Astrocyte (in vitro differentiated cells and primary cell): Measurements from ENCODE around the gene ACTRT2.

ENCODE experiments used
- EZH2 ChIP-seq: IDR thresholded peaks from 2 replicates; pipeline ENCODE4 v1.6.1; 2012; ENCODE audit warnings: mild to moderate bottlenecking, low read length, inconsistent platforms; ENCODE audit not compliant: insufficient read depth
- TF ChIP-seq, protein P1 (sequence below): IDR thresholded peaks from 2 replicates; pipeline ENCODE4 v1.5.1; 2011; ENCODE audit warnings: low read depth, mild to moderate bottlenecking, inconsistent platforms, low read length, moderate library complexity; ENCODE audit not compliant: insufficient read depth

DNA sequence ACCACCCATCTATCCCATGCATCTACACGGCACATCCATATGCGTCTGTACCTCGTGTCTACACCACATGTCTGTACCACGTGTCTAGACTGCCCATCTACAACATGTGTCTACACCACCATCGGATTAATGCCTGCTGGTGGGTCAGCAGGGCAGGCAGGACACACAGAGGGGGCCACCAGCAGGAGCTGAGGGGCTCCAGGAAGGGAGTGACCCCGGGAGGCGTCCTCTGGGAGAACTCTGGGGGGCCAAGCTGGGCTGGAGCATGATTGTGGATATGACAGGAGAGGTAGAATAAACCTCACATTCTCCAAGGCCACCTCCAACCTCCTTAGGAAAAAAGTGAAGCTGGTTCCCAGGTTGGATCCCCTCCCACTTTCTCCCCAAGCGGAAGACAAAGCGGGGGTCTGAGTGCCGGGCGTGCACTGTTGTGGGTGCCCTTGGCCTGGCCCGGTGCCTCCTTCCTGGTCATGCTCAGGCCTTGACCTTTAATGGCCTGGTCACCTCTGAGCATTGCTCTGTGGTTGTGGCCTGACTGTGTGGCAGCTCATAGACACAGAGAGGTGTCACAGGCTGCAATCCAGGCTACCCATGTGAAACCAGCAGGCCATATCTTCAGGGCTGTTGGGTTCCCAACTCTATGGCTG lies 881 bp upstream of the ACTRT2 start:
- TF ChIP-seq, protein P1, sequence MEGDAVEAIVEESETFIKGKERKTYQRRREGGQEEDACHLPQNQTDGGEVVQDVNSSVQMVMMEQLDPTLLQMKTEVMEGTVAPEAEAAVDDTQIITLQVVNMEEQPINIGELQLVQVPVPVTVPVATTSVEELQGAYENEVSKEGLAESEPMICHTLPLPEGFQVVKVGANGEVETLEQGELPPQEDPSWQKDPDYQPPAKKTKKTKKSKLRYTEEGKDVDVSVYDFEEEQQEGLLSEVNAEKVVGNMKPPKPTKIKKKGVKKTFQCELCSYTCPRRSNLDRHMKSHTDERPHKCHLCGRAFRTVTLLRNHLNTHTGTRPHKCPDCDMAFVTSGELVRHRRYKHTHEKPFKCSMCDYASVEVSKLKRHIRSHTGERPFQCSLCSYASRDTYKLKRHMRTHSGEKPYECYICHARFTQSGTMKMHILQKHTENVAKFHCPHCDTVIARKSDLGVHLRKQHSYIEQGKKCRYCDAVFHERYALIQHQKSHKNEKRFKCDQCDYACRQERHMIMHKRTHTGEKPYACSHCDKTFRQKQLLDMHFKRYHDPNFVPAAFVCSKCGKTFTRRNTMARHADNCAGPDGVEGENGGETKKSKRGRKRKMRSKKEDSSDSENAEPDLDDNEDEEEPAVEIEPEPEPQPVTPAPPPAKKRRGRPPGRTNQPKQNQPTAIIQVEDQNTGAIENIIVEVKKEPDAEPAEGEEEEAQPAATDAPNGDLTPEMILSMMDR, result no peak
- TF ChIP-seq EZH2, result no peak
